HepG2 (cell line): ENCODE measurements around the gene NOCT. TPM values are rescaled to one million over a fixed set of nuclear protein-coding genes. Genes with fewer than 3 reads are reported as not detected.
A peak's percentile ranks its signal among the peaks of the same experiment; 100 is the strongest.

Source experiments
- AHR ChIP-seq: IDR thresholded peaks from 2 replicates; pipeline ENCODE4 v1.6.1; 2018; ENCODE audit warnings: missing genetic modification reagents, missing compliant biosample characterization
- CREM ChIP-seq, 2 experiments: sonication (generic) in 1 of 2; formaldehyde crosslinking in 1 of 2; IDR thresholded peaks; 2 replicates each; pipeline versions ENCODE4 v1.4.0 to v1.6.1; 2016 to 2020; ENCODE audit warnings: antibody characterized with exemption in 1 of 2, mild to moderate bottlenecking in 1 of 2, missing genetic modification reagents in 1 of 2
- ETS1 ChIP-seq: sonication (generic); formaldehyde crosslinking; IDR thresholded peaks from 2 replicates; pipeline ENCODE4 v1.4.0; 2020; ENCODE audit warnings: missing genetic modification reagents
- GFI1 ChIP-seq: sonication (generic); formaldehyde crosslinking; IDR thresholded peaks from 2 replicates; pipeline ENCODE4 v1.5.0; 2020; ENCODE audit warnings: missing genetic modification reagents, mild to moderate bottlenecking, borderline replicate concordance
- HNRNPH1 ChIP-seq: fragments of 200-400 bp; formaldehyde crosslinking; optimal IDR thresholded peaks from 2 replicates; pipeline ENCODE3; 2017; ENCODE audit warnings: mild to moderate bottlenecking, low read depth, low read length
- HOXA5 ChIP-seq: sonication (generic); formaldehyde crosslinking; IDR thresholded peaks from 2 replicates; pipeline ENCODE4 v1.4.0; 2020; ENCODE audit warnings: missing genetic modification reagents
- ISL2 ChIP-seq: sonication (generic); formaldehyde crosslinking; IDR thresholded peaks from 2 replicates; pipeline ENCODE4 v1.5.0; 2020; ENCODE audit warnings: missing genetic modification reagents
- KAT8 ChIP-seq: IDR thresholded peaks from 2 replicates; pipeline ENCODE4 v1.6.1; 2016; ENCODE audit warnings: missing genetic modification reagents, missing compliant biosample characterization
- KLF9 ChIP-seq: IDR thresholded peaks from 2 replicates; pipeline ENCODE4 v1.6.1; 2016; ENCODE audit warnings: low read depth
- MEIS2 ChIP-seq: sonication (generic); formaldehyde crosslinking; IDR thresholded peaks from 2 replicates; pipeline ENCODE4 v1.9.0; 2021; ENCODE audit warnings: mild to moderate bottlenecking, missing genetic modification reagents
- SOX13 ChIP-seq, 3 experiments: fragments of 450-650 bp in 1 of 3; sonication (generic) in 1 of 3; formaldehyde crosslinking in 1 of 3; IDR thresholded peaks in 2 of 3; conservative IDR thresholded peaks in 1 of 3; 2 replicates each; pipeline versions ENCODE4 v1.5.0 to v1.6.1; 2016 to 2020; ENCODE audit warnings: antibody characterized with exemption in 1 of 3, mild to moderate bottlenecking in 1 of 3, missing compliant biosample characterization in 1 of 3, missing genetic modification reagents in 1 of 3, moderate library complexity in 1 of 3
- TAF1 ChIP-seq: sonication (generic); formaldehyde crosslinking; IDR thresholded peaks from 2 replicates; pipeline ENCODE4 v1.4.0; 2020; ENCODE audit warnings: missing genetic modification reagents
- XBP1 ChIP-seq: sonication (generic); formaldehyde crosslinking; IDR thresholded peaks from 2 replicates; pipeline ENCODE4 v1.5.0; 2020; ENCODE audit warnings: missing genetic modification reagents
- ZBTB1 ChIP-seq: sonication (generic); formaldehyde crosslinking; IDR thresholded peaks from 2 replicates; pipeline ENCODE4 v1.4.0; 2020; ENCODE audit warnings: missing genetic modification reagents, borderline replicate concordance
- ZNF12 ChIP-seq: sonication (generic); formaldehyde crosslinking; IDR thresholded peaks from 2 replicates; pipeline ENCODE4 v1.5.0; 2020; ENCODE audit warnings: missing genetic modification reagents
- ZNF160 ChIP-seq: sonication (generic); formaldehyde crosslinking; IDR thresholded peaks from 2 replicates; pipeline ENCODE4 v1.8.0; 2022; ENCODE audit warnings: mild to moderate bottlenecking, inconsistent platforms, missing genetic modification reagents
- ZNF20 ChIP-seq: sonication (generic); formaldehyde crosslinking; IDR thresholded peaks from 2 replicates; pipeline ENCODE4 v1.4.0; 2020; ENCODE audit warnings: mild to moderate bottlenecking, moderate library complexity, missing genetic modification reagents
- ZNF383 ChIP-seq: sonication (generic); formaldehyde crosslinking; IDR thresholded peaks from 2 replicates; pipeline ENCODE4 v1.4.0; 2020; ENCODE audit warnings: missing genetic modification reagents, mild to moderate bottlenecking, borderline replicate concordance
- polyA plus RNA-seq, 8 experiments: library from polyadenylated mRNA; depleted of rRNA in 3 of 8; stranded (reverse) in 7 of 8; unstranded in 1 of 8; fragments of >200 nt; fragmentation: Illumina TruSeq in 4 of 8; extraction: Trizol in 4 of 8; gene quantifications; 2 replicates each; pipeline versions ENCODE4 v1.2.1 to v1.2.3, GENCODE V29; 2011 to 2016; ENCODE audit warnings: low read depth in 4 of 8, missing spikeins in 1 of 8, mixed read lengths in 1 of 8; ENCODE audit not compliant: insufficient read depth in 1 of 8
- total RNA-seq, 5 experiments: library from RNA; depleted of rRNA; stranded (reverse); fragments of >200 nt; fragmentation: Illumina TruSeq; extraction: Trizol; gene quantifications; 2 replicates each; pipeline ENCODE4 v1.2.3, GENCODE V29; 2016; ENCODE audit warnings: low read depth in 1 of 5
- TF ChIP-seq, protein P1 (sequence below): sonication (generic); formaldehyde crosslinking; conservative IDR thresholded peaks from 2 replicates; pipeline ENCODE4 v1.8.0; 2022; ENCODE audit warnings: missing genetic modification reagents
- TF ChIP-seq, protein P2 (sequence below): sonication (generic); formaldehyde crosslinking; IDR thresholded peaks from 2 replicates; pipeline ENCODE4 v1.4.0; 2020; ENCODE audit warnings: mild to moderate bottlenecking, missing genetic modification reagents
- TF ChIP-seq, protein P3 (sequence below): sonication (generic); formaldehyde crosslinking; IDR thresholded peaks from 2 replicates; pipeline ENCODE4 v1.4.0; 2020; ENCODE audit warnings: mild to moderate bottlenecking, missing genetic modification reagents
- TF ChIP-seq, protein P4 (sequence below): sonication (generic); formaldehyde crosslinking; IDR thresholded peaks from 2 replicates; pipeline ENCODE4 v1.4.0; 2020; ENCODE audit warnings: missing genetic modification reagents, mild to moderate bottlenecking, borderline replicate concordance
- TF ChIP-seq, protein P5 (sequence below): sonication (generic); formaldehyde crosslinking; IDR thresholded peaks from 2 replicates; pipeline ENCODE4 v1.4.0; 2020; ENCODE audit warnings: missing genetic modification reagents

NOCT gene
- total and polyA plus RNA-seq, 2 of the 13 experiments (the other 11 are each of a cell fraction or from before 2014, with no cell fraction given) = 3.6 to 13.1 TPM

- TF ChIP-seq, protein P1, sequence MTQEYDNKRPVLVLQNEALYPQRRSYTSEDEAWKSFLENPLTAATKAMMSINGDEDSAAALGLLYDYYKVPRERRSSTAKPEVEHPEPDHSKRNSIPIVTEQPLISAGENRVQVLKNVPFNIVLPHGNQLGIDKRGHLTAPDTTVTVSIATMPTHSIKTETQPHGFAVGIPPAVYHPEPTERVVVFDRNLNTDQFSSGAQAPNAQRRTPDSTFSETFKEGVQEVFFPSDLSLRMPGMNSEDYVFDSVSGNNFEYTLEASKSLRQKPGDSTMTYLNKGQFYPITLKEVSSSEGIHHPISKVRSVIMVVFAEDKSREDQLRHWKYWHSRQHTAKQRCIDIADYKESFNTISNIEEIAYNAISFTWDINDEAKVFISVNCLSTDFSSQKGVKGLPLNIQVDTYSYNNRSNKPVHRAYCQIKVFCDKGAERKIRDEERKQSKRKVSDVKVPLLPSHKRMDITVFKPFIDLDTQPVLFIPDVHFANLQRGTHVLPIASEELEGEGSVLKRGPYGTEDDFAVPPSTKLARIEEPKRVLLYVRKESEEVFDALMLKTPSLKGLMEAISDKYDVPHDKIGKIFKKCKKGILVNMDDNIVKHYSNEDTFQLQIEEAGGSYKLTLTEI = no peak
- no peak for TF ChIP-seq CREM (IDR thresholded peaks at IDR 0.05)
- no peak for TF ChIP-seq CREM (CRISPR knock-in tag; IDR thresholded peaks at IDR 0.05)
- 0 out of 2 replicates have a peak, but pooled peaks have one; percentile 49 for TF ChIP-seq ZNF20 (CRISPR knock-in tag)
- TF ChIP-seq MEIS2 (CRISPR knock-in tag) = no peak
- no peak for TF ChIP-seq XBP1 (CRISPR knock-in tag)
- no peak for TF ChIP-seq ZNF160 (CRISPR knock-in tag)
- no peak for TF ChIP-seq GFI1 (CRISPR knock-in tag)
- TF ChIP-seq HNRNPH1 = no peak
- TF ChIP-seq, protein P2, sequence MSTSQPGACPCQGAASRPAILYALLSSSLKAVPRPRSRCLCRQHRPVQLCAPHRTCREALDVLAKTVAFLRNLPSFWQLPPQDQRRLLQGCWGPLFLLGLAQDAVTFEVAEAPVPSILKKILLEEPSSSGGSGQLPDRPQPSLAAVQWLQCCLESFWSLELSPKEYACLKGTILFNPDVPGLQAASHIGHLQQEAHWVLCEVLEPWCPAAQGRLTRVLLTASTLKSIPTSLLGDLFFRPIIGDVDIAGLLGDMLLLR = no peak
- TF ChIP-seq TAF1 (CRISPR knock-in tag) = peak; percentile 54
- TF ChIP-seq ZBTB1 (CRISPR knock-in tag) = no peak
- no peak for TF ChIP-seq KLF9 (CRISPR knock-in tag)
- TF ChIP-seq, protein P3, sequence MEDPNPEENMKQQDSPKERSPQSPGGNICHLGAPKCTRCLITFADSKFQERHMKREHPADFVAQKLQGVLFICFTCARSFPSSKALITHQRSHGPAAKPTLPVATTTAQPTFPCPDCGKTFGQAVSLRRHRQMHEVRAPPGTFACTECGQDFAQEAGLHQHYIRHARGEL (CRISPR knock-in tag) = no peak
- TF ChIP-seq, protein P4, sequence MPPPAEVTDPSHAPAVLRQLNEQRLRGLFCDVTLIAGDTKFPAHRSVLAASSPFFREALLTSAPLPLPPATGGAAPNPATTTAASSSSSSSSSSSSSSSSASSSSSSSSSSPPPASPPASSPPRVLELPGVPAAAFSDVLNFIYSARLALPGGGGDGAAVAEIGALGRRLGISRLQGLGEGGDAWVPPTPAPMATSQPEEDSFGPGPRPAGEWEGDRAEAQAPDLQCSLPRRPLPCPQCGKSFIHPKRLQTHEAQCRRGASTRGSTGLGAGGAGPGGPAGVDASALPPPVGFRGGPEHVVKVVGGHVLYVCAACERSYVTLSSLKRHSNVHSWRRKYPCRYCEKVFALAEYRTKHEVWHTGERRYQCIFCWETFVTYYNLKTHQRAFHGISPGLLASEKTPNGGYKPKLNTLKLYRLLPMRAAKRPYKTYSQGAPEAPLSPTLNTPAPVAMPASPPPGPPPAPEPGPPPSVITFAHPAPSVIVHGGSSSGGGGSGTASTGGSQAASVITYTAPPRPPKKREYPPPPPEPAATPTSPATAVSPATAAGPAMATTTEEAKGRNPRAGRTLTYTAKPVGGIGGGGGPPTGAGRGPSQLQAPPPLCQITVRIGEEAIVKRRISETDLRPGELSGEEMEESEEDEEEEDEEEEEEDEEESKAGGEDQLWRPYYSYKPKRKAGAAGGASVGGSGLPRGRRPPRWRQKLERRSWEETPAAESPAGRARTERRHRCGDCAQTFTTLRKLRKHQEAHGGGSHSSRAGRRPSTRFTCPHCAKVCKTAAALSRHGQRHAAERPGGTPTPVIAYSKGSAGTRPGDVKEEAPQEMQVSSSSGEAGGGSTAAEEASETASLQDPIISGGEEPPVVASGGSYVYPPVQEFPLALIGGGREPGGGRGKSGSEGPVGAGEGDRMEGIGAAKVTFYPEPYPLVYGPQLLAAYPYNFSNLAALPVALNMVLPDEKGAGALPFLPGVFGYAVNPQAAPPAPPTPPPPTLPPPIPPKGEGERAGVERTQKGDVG = no peak
- TF ChIP-seq ZNF383 (CRISPR knock-in tag) = 0 out of 2 replicates have a peak, but pooled peaks have one; percentile 22
- no peak for TF ChIP-seq ETS1 (CRISPR knock-in tag)
- TF ChIP-seq ZNF12 (CRISPR knock-in tag) = 0 out of 2 replicates have a peak, but pooled peaks have one; percentile 42
- TF ChIP-seq KAT8 (CRISPR knock-in tag) = no peak; the same call in 1 of the 2 replicates
- TF ChIP-seq SOX13 (IDR thresholded peaks at IDR 0.05) = no peak
- TF ChIP-seq SOX13 (CRISPR knock-in tag; conservative IDR thresholded peaks at IDR 0.05 in 1 of 2, IDR thresholded peaks at IDR 0.05 in 1 of 2) = no peak
- no peak; the same call in 1 of the 2 replicates for TF ChIP-seq ISL2 (CRISPR knock-in tag)
- 0 out of 2 replicates have a peak, but pooled peaks have one; percentile 30 for TF ChIP-seq HOXA5 (CRISPR knock-in tag)
- no peak for TF ChIP-seq AHR (CRISPR knock-in tag)
- TF ChIP-seq, protein P5, sequence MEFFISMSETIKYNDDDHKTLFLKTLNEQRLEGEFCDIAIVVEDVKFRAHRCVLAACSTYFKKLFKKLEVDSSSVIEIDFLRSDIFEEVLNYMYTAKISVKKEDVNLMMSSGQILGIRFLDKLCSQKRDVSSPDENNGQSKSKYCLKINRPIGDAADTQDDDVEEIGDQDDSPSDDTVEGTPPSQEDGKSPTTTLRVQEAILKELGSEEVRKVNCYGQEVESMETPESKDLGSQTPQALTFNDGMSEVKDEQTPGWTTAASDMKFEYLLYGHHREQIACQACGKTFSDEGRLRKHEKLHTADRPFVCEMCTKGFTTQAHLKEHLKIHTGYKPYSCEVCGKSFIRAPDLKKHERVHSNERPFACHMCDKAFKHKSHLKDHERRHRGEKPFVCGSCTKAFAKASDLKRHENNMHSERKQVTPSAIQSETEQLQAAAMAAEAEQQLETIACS = no peak
These were observed 68.0 kb downstream of the NOCT start (continued) for GRCh38 chr4:139083607-139083955.
